ENCODE data around the gene THEMIS. TPM values are rescaled to one million over a fixed set of nuclear protein-coding genes. Genes with fewer than 3 reads are reported as not detected.

THEMIS gene
- total RNA-seq, 1 experiment from 2014 or later = not detected

GRCh38 chr6:127878115-127878514, 22.7 kb downstream of the THEMIS start:
- no peak for TF ChIP-seq EZH2 (IDR thresholded peaks at IDR 0.05; ENCODE audit: borderline replicate concordance, low read depth, low read length, poor library complexity, severe bottlenecking)
- TF ChIP-seq CTCF (conservative IDR thresholded peaks at IDR 0.05; ENCODE audit: low read depth, low read length) = no peak
- no peaks in the 10 kb centered on the region for H3K27me3 ChIP-seq (replicated peaks; ENCODE audit: insufficient read depth, low read depth, low read length, poor library complexity)
- intact Hi-C loops (cut with micrococcal nuclease; ENCODE audit: unreplicated experiment) = no loop called here
- no peaks in the 10 kb centered on the region for H3K4me1 ChIP-seq (ENCODE audit: insufficient read depth, low read length, poor library complexity, severe bottlenecking)
- DNase-seq (ENCODE audit: low spot score) = no peak
- no peaks in the 10 kb centered on the region for H3K36me3 ChIP-seq (ENCODE audit: insufficient read depth, low read length, poor library complexity, severe bottlenecking)
- ChIA-PET POLR2A (ENCODE audit: low non-redundant PET) (no interaction called here), CTCF (interaction anchor here (0.6 kb wide), 1 partner anchor 367 kb away, joined by 4 read pairs; no protein-coding TSS in a partner anchor)
- no peaks in the 10 kb centered on the region for H3K9me3 ChIP-seq (ENCODE audit: low read depth, low read length, poor library complexity, severe bottlenecking)
- BruUV-seq (replicated peaks) = no TSS peak
- H3K27ac ChIP-seq (ENCODE audit: low read depth, low read length, poor library complexity, severe bottlenecking) = no peak overlapping the region
- H3K4me3 ChIP-seq (ENCODE audit: low read depth, low read length, poor library complexity, severe bottlenecking) = no peak overlapping the region

- Histone ChIP-seq H3K4me3 (ENCODE audit: low read depth, low read length, poor library complexity, severe bottlenecking) (no peak overlapping the region), H3K4me1 (ENCODE audit: insufficient read depth, low read length, poor library complexity, severe bottlenecking) (no peaks in the 10 kb centered on the region), H3K27ac (ENCODE audit: low read depth, low read length, poor library complexity, severe bottlenecking) (no peak overlapping the region), H3K36me3 (ENCODE audit: insufficient read depth, low read length, poor library complexity, severe bottlenecking) (no peaks in the 10 kb centered on the region), H3K9me3 (ENCODE audit: low read depth, low read length, poor library complexity, severe bottlenecking) (no peaks in the 10 kb centered on the region), H3K27me3 (replicated peaks; ENCODE audit: insufficient read depth, low read depth, low read length, poor library complexity) (no peaks in the 10 kb centered on the region)
- TF ChIP-seq CTCF (conservative IDR thresholded peaks at IDR 0.05; ENCODE audit: low read depth, low read length) = no peak
- no peak for TF ChIP-seq EZH2 (IDR thresholded peaks at IDR 0.05; ENCODE audit: borderline replicate concordance, low read depth, low read length, poor library complexity, severe bottlenecking)
- POLR2A ChIA-PET (ENCODE audit: low non-redundant PET) = no interaction called here
- DNase-seq (ENCODE audit: low spot score) = no peak
- CTCF ChIA-PET = no interaction called here
- BruUV-seq (replicated peaks) = no TSS peak
- intact Hi-C loops (cut with micrococcal nuclease; ENCODE audit: unreplicated experiment) = no loop called here
These were observed 23.6 kb downstream of the THEMIS start for GRCh38 chr6:127877231-127877630.

- Histone ChIP-seq H3K4me1 (ENCODE audit: insufficient read depth, low read length, poor library complexity, severe bottlenecking) (no peaks in the 10 kb centered on the region), H3K36me3 (ENCODE audit: insufficient read depth, low read length, poor library complexity, severe bottlenecking) (no peaks in the 10 kb centered on the region), H3K9me3 (ENCODE audit: low read depth, low read length, poor library complexity, severe bottlenecking) (no peaks in the 10 kb centered on the region), H3K27ac (ENCODE audit: low read depth, low read length, poor library complexity, severe bottlenecking) (no peak overlapping the region), H3K27me3 (replicated peaks; ENCODE audit: insufficient read depth, low read depth, low read length, poor library complexity) (no peaks in the 10 kb centered on the region), H3K4me3 (ENCODE audit: low read depth, low read length, poor library complexity, severe bottlenecking) (no peak overlapping the region)
- POLR2A ChIA-PET (ENCODE audit: low non-redundant PET) = no interaction called here
- no TSS peak for BruUV-seq (replicated peaks)
- intact Hi-C loops (cut with micrococcal nuclease; ENCODE audit: unreplicated experiment) = no loop called here
- no peak for DNase-seq (ENCODE audit: low spot score)
- CTCF ChIA-PET = no interaction called here
- TF ChIP-seq EZH2 (IDR thresholded peaks at IDR 0.05; ENCODE audit: borderline replicate concordance, low read depth, low read length, poor library complexity, severe bottlenecking) (no peak), CTCF (conservative IDR thresholded peaks at IDR 0.05; ENCODE audit: low read depth, low read length) (no peak)
These were observed 31.0 kb downstream of the THEMIS start for GRCh38 chr6:127869772-127870404.

Data from A673 (cell line).